ENCODE data around the gene ARSH.
"Not testable (repeated sequence)": the region's sequence is repeated elsewhere in the genome, so short reads cannot be mapped to it uniquely, and the experiment has no call there.

Gene ARSH

DNA sequence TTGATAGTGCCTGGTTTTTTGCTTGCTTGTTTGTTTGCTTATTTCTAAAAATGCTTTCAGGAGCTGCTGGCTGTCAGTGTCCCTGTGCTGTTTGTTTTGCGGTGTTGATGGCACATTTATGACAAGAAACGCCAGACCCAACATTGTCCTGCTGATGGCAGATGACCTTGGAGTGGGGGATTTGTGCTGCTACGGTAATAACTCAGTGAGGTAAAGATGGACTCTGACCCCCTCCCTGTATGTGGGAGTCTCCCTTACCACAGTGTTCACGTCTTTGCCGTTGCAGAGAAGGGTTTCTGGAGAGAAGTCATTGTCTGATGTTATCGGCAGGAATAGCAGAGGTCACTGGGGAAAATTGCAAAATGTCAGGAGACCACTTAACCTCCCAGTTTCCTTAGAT is at the start of gene ARSH:
Gene ARSH, plus strand, starts transcription at position 52 of the 400 bp plus-strand sequence. Its CDS starts 67 bp downstream, at position 119.
- no peak for DNase-seq

DNA sequence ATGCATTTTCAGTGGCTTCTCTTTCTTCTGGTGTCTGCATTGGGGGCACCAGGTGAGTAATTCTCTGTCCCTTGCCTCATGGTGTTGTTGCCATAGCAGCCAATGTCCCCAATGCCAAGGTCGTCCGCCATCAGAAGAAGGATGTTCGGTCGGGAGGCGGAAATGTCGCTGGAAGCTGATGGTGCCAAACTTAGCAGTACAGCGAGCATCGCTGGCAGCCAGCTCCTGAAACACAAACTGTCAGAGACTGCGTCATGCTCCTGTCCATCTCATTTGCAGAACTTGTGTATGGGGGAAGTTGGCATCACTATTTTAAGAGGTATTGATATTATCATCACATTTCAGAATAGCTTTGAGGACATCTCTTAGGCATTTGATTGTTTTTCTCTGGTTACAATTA is 48.1 kb upstream of the ARSH start:
- DNase-seq, result no peak

DNA sequence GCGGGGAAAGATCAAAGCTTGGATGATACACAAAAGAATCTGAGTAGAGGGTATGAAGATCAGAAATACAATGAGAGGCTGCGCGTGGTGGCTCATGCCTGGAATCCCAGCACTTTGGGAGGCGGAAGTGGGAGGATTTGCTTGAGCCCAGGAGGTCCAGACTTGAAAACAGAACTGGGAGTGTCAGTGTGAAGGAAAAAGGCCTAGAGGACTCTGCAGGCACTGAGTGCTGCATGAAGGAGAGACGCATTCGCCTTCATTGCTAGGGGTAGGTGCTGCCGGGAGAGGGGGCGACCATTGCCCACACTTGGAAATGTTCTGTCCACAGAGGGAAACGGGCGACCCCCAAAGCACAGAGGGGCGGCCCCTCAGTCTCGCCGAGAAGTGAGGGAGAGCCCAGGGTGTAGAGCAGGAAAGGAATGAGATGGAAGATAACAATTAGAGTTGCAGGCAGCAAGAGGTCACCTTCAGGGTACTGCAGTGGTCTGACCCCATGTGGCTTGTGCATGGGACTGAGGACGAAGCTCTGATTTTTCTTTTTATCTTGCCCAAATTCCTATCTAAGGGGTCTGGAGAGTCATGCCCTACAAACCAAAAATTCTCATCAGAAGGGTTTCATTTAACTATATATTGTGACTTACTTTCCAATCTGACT is 45.4 kb upstream of the ARSH start:
- no peak for DNase-seq

DNA sequence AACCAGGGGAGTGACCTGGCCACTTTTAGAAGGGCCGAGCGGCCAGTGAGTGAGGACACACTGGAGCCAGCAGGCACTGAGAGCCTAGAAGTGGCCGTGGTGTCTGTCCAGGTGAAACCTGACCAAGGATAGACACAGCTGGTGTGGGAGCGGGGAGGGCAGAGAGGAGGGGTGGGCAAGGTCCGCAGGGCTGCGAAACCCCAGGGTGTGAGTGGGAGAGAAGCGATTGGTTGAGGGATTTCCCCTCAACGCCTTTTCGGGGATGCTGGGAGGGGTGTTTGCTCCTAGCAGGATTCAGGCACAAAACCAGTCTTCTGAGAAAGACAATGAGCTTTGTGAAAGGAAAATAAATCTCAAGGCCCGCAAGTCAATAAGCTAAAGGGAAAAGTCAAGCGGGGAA is 44.0 kb upstream of the ARSH start:
- no peak for DNase-seq

DNA sequence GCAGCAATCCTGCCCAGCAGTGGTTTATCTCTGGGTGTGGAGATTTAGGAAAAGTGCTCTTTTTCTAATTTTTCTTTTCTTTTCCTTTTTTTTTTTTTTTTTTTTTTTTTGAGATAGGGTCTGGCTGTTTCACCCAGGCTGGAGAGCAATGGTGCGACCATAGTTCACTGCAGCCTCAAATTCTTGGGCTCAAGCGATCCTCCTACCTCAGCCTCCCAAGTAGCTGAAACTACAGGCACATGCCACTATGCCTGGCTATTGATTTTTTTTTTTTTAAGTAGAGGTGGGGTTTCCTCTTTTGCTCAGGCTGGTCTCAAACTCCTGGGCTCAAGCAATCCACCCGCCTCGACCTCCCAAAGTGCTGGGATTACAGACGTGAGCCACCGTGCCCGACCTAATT is 42.9 kb upstream of the ARSH start:
- not testable (repeated sequence) for DNase-seq

DNA sequence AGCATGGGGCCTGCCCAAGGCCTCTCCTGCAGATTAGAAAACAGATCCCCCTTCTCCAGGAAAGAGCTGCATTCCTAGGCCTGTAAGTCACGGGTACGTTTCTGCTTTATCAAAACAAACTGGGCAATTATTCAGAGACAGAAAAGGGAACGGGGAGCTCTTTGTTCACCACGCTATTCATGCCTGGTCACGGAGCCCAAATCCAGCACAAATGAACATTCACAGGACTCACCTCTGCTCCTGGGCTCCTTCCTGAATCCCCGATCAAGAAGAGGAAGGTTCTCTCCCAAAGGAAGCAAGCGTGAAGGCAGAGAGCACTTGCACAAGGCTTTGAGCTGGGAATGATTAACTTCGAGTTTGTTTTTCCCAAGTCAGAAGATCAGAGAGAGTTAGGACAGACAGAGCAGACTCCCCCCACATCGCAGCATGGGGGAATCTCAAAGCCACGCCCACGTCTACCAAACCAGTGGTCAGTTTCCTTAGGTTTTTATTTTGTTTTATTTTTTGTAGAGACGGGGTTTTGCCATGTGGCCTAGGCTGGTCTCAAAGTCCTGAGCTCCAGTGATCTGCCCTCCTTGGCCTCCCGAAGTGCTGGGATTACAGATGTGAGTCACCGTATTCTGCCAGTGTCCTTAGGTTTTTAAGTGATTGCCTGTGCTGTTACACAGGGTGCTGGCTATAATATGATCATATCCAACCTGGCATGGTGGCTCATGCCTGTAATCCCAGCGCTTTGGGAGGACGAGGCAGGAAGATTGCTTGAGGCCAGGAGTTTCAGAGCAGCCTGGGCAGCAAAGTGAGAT is 42.2 kb upstream of the ARSH start:
- not testable (repeated sequence) for DNase-seq

- no peak for DNase-seq
Observed at GRCh38 chrX:2965965-2966364, 40.4 kb upstream of the ARSH start.

DNA sequence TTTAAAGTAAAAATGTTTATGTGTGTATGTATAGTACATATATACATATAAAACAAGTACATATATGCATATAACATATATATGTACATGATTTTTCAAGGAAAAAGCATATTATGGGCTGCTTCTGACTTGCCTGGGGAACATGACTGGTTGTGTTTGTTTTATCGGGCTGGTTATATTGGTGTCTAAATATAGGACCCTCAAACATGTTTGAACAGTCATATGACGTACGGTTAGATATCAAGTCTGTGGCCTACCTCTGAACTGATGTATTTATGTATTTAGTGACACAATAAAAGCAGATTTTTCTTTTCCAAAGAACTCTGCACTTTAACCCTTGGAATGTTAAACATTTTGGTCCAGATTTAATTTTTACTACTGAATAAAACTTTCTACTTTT is 39.3 kb upstream of the ARSH start:
- no peak for DNase-seq

GRCh38 chrX:2967584-2967983 is 38.8 kb upstream of the ARSH start:
- DNase-seq, result no peak

- DNase-seq, result no peak
Observed at GRCh38 chrX:2967998-2968909, 38.1 kb upstream of the ARSH start.

- DNase-seq, result no peak
Observed at GRCh38 chrX:2969021-2969420, 37.3 kb upstream of the ARSH start.

DNA sequence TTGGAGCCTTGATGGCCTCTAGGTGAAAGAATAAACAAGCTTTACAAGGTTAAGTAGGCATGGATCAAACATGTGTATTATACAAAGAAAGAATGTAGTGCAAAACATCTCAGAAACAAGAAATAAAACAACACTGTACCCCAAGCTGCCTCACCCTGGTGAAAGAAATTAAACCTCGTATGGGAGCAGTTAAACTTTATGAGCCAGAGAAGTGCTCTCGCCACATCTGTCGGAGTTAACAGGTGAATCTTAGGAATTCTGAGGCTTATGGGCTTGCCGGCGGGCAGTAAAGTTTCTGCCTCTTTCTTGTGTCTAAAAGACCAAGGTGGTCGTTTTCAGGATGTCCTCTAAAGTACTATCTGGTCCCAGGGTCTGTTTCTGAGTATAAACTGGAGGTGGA is 34.0 kb upstream of the ARSH start:
- DNase-seq, result no peak

GRCh38 chrX:2974961-2975360 is 31.4 kb upstream of the ARSH start:
- no peak for DNase-seq

DNA sequence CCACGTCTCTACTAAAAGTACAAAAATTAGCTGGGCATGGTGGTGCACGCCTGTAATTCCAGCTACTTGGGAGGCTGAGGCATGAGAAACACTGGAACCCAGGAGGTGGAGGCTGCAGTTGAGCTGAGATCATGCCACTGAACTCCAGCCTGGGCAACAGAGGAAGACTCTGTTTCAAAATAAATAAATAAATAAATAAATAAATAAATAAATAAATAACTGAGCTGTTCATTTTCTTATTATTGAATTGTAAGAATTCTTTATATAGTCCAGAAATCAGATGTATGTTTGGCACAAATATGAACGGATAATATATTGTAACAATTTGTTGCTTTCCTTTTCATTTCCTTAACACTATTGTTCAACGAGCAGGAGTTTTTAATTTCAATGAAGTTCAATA is 27.7 kb upstream of the ARSH start:
- not testable (repeated sequence) for DNase-seq

- no peak for DNase-seq
Observed at GRCh38 chrX:2984342-2984741, 22.0 kb upstream of the ARSH start.

DNA sequence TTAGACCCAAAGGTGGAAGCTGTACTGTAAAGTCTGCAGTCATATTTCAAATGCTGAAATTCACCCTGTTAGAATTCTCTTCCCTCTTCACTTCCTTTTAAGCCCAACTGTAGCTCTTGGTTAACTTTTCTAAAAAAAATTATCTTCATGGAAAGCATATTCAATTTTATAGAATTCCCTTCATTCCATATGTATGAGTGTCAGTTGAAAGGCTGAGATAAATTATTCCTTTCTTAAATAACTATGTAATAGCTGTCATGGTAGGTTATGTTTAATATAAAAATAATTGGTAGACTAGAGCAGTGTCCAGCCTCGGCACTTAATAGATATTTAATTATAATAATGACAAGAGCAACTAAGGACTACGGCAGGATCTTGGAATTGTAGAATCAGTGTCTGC is 16.8 kb upstream of the ARSH start:
- no peak for DNase-seq

DNA sequence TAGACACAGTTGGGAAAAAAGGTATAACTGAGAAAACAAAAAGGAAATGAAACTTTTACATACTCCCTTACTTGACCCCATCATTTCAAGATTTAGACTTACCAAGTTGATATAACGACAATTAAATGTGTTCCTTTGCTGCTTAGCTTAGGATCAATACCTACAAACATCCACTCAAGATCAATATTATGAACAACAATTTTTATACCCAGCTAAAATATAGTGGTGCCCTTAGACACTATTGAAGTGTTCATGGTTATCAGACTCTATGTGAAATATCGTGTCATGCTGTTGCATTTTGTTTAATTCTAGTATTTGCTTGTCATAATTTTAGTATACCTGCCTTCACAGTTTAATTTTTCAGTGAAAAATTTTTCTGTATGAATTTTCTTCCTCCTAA is 4.2 kb downstream of the ARSH start:
- DNase-seq, result no peak

- no peak for DNase-seq
Observed at GRCh38 chrX:3017492-3017891, 11.1 kb downstream of the ARSH start.

DNA sequence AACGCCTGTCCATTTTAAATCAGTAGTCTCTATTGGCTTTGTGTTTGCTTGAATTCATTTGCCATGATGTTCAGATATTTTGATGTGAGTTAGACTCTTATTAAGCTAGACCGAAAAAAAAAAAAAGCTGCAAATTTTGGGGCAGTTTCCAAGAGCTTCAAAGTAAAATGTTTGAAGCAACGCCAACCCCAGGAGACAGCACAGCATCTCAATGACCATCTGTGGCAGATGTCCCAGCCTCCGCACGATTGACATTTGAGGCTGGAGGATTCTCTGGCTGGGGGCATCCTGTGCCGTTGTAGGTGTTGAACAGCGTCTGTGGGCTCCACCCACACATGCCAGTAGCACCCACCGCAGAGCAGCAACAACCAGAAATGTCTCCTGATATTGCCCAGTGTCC is 17.8 kb downstream of the ARSH start:
- DNase-seq, result no peak

GRCh38 chrX:3026074-3026815 is 19.9 kb downstream of the ARSH start:
- no peak for DNase-seq

DNA sequence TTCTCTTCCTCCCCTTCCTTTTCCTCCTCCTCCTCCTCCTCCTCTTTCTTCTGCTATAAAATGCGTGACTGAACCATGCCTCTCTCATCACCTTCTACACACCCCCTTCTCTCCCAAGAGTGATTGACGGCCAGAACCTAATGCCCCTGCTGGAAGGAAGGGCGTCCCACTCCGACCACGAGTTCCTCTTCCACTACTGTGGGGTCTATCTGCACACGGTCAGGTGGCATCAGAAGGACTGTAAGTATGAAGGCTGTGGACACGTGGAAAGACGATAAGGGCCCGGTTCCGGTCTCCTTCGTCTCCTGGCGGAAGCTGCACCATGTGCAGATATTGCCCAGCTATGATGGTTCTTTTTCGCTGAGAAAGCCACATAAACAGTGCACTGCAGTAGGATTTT is 22.8 kb downstream of the ARSH start:
- DNase-seq, result no peak

GRCh38 chrX:3037218-3037617 is 30.9 kb downstream of the ARSH start:
- no peak for DNase-seq

DNA sequence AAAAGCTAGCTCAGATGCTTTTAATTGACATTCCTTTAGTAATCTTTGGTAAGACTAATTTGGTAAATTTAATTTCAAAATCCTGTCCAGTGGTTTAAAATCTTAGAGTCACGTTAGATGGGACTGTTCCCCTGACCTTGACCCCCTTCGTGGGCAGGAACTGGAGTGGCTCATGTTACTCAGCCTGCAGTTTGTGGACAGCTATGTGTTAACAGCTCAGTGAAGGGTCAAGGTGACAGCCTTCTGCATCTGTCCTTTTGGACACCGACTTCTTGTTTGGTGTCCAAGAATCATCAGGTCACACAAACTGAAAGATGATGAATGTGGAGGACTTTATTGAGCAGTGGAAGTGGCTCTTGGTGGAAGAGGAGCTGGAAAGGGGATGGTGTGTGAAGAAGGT is 37.9 kb downstream of the ARSH start:
- no peak for DNase-seq
